Neuronal stem cell (in vitro differentiated cells): ENCODE data around the gene EHMT1. TPM values are rescaled to one million over a fixed set of nuclear protein-coding genes. Genes with fewer than 3 reads are reported as not detected.

ENCODE experiments used
- DNase-seq: peaks from one replicate; pipeline ENCODE4 v3.0.0-alpha.2; 2013; ENCODE audit warnings: low spot score
- H2AFZ ChIP-seq: one replicate; pipeline ENCODE4 v1.6.1; 2013; ENCODE audit warnings: mild to moderate bottlenecking, low read length, inconsistent platforms
- H2AK5ac ChIP-seq: 2 replicates; pipeline ENCODE4 v1.6.1; 2013; ENCODE audit warnings: low read depth, mild to moderate bottlenecking, inconsistent platforms, low read length, moderate library complexity, mixed read lengths
- H2BK120ac ChIP-seq: 2 replicates; pipeline ENCODE4 v1.6.1; 2013; ENCODE audit warnings: low read depth, mild to moderate bottlenecking, inconsistent platforms, low read length, moderate library complexity, mixed read lengths
- H2BK12ac ChIP-seq: one replicate; pipeline ENCODE4 v1.6.1; 2013; ENCODE audit warnings: low read length, inconsistent platforms
- H2BK15ac ChIP-seq: 2 replicates; pipeline ENCODE4 v1.6.1; 2013; ENCODE audit warnings: mild to moderate bottlenecking, low read length, inconsistent platforms, mixed read lengths
- H2BK5ac ChIP-seq: one replicate; pipeline ENCODE4 v1.6.1; 2013; ENCODE audit warnings: inconsistent platforms, mild to moderate bottlenecking, low read length, moderate library complexity
- H3K14ac ChIP-seq: one replicate; pipeline ENCODE4 v1.6.1; 2013; ENCODE audit warnings: low read length, inconsistent platforms
- H3K18ac ChIP-seq: 2 replicates; pipeline ENCODE4 v1.6.1; 2013; ENCODE audit warnings: low read length, inconsistent platforms
- H3K23ac ChIP-seq: 2 replicates; pipeline ENCODE4 v1.6.1; 2013; ENCODE audit warnings: low read depth, mild to moderate bottlenecking, mixed read lengths, low read length, inconsistent platforms; ENCODE audit not compliant: poor library complexity
- H3K27ac ChIP-seq: replicated peaks from 3 replicates; pipeline ENCODE4 v1.5.1; 2013; ENCODE audit warnings: low read length, inconsistent platforms
- H3K27me3 ChIP-seq, 3 experiments: 2 replicates each; pipeline ENCODE4 v1.6.1; 2013; ENCODE audit warnings: low read length in 3 of 3, mild to moderate bottlenecking in 2 of 3, inconsistent platforms in 1 of 3, low read depth in 1 of 3, mixed read lengths in 1 of 3, moderate library complexity in 1 of 3; ENCODE audit not compliant: control insufficient read depth in 3 of 3, insufficient read depth in 3 of 3
- H3K36me3 ChIP-seq, 2 donors: replicated peaks in 1 of 2; 2 replicates each; pipeline ENCODE4 v1.6.1; 2013; ENCODE audit warnings: low read length in 2 of 2; ENCODE audit not compliant: control insufficient read depth in 2 of 2, insufficient read depth in 2 of 2
- H3K4ac ChIP-seq: 2 replicates; pipeline ENCODE4 v1.6.1; 2013; ENCODE audit warnings: inconsistent platforms, mild to moderate bottlenecking, low read length, moderate library complexity
- H3K4me1 ChIP-seq, 2 donors: 1 replicate in 1 of 2; 2 replicates in 1 of 2; pipeline ENCODE4 v1.6.1; 2013; ENCODE audit warnings: low read length in 2 of 2, low read depth in 1 of 2; ENCODE audit not compliant: control insufficient read depth in 2 of 2, insufficient read depth in 1 of 2
- H3K4me2 ChIP-seq: one replicate; pipeline ENCODE4 v1.6.1; 2013; ENCODE audit warnings: mild to moderate bottlenecking, low read length, inconsistent platforms; ENCODE audit not compliant: insufficient read depth, poor library complexity, severe bottlenecking
- H3K4me3 ChIP-seq, 2 donors: 2 replicates each; pipeline ENCODE4 v1.5.1; 2013; ENCODE audit warnings: low read length in 2 of 2, mild to moderate bottlenecking in 2 of 2, inconsistent platforms in 1 of 2, moderate library complexity in 1 of 2
- H3K79me1 ChIP-seq: one replicate; pipeline ENCODE4 v1.6.1; 2013; ENCODE audit warnings: low read depth, mild to moderate bottlenecking, inconsistent platforms, low read length, moderate library complexity
- H3K9ac ChIP-seq: one replicate; pipeline ENCODE4 v1.6.1; 2013; ENCODE audit warnings: mild to moderate bottlenecking, low read depth, low read length, inconsistent platforms; ENCODE audit not compliant: poor library complexity
- H3K9me3 ChIP-seq, 2 donors: replicated peaks in 1 of 2; 2 replicates each; pipeline versions ENCODE3 to v1.6.1; 2013; ENCODE audit warnings: low read length in 2 of 2, mild to moderate bottlenecking in 2 of 2, inconsistent platforms in 1 of 2, low read depth in 1 of 2, mixed read lengths in 1 of 2, moderate library complexity in 1 of 2; ENCODE audit not compliant: control insufficient read depth in 2 of 2, insufficient read depth in 1 of 2
- H4K8ac ChIP-seq: one replicate; pipeline ENCODE4 v1.6.1; 2013; ENCODE audit warnings: low read depth, mild to moderate bottlenecking, inconsistent platforms, low read length, moderate library complexity
- H4K91ac ChIP-seq: one replicate; pipeline ENCODE4 v1.6.1; 2013; ENCODE audit warnings: low read length, low read depth, mild to moderate bottlenecking, inconsistent platforms; ENCODE audit not compliant: poor library complexity
- WGBS, 2 donors: extraction: QIAGEN DNeasy Blood & Tissue Kit; methylation state at CpG; one replicate each; pipeline ENCODE4 v1.1.7; 2013; ENCODE audit warnings: missing lambda C conversion rate in 2 of 2, mixed read lengths in 1 of 2; ENCODE audit not compliant: insufficient read length in 2 of 2, insufficient replicate concordance in 1 of 2; ENCODE audit errors: extremely low coverage in 2 of 2; 5-methylcytosine and 5-hydroxymethylcytosine counted together
- polyA plus RNA-seq, 2 experiments: library from polyadenylated mRNA; stranded (reverse); fragments of 200-250 nt; gene quantifications; one replicate each; pipeline ENCODE4 v1.2.3, GENCODE V29; 2013

The EHMT1 gene
- 50.1 TPM for polyA plus RNA-seq (2013, experiment 1 of 2)
- 50.3 TPM for polyA plus RNA-seq (2013, experiment 2 of 2)

DNA sequence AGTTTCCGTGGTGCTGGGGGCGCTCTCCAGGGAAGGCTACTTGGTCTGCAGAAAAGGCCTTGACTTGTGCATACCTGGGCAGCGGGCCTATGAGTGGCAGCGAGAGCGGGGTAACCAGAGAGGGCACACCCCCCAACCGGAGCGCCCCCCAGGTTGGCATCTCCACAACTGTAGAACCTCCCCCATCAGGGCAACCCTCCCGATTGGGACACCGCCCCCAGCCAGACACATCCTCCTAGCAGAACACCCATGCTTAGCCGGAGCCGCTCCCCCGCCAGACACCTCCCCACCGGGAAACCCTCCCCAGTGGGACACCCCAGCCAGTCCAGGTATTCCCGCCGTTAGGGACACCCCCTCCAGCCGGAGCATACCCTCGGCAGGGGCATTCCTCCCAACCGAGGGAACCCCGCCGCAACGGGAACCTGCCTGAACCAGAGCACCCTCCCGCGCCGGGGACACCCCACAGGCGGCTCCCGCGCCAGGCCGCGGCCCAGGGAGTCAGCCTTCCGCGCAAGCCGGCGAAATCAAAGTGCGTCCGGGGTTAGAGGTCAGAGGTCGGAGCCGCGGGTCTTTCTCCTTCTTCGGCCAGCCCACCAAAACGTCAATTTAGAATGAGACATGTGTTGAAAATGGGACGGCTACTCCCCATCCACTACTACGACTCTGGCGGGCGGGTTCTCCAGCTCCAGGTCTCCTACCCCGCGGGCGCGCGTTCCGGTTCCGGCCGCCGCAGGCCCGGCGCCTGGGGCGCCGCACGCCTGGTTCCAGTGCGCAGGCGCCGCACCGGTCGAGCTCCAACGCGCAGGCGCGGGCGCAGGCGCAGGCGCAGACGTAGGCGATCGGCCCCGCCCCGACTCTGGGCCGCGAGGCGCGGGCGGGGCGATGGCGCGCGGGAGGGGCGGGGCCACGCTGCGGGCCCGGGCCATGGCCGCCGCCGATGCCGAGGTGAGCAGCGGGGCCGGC lies at the start of gene EHMT1:
Gene EHMT1 (plus strand): TSS at position 901 of the 963 bp plus-strand sequence. CDS start 24 bp downstream, at position 925.
- Histone ChIP-seq H3K4ac (peak within 1 kb of the TSS; percentile 42), H3K14ac (peak within 1 kb of the TSS; percentile 87), H2BK120ac (peak within 1 kb of the TSS; percentile 54), H3K4me1 (peaks cover 8 to 13% of the 10 kb centered on the region in 2 donors), H3K4me2 (peak within 1 kb of the TSS; percentile 80), H2BK15ac (peak within 1 kb of the TSS; percentile 90), H2BK12ac (no peak within 1 kb of the TSS), H3K4me3 (peak within 1 kb of the TSS; percentile 87 to 99), H3K23ac (peak within 1 kb of the TSS; percentile 98), H2AFZ (peak within 1 kb of the TSS; percentile 87), H3K18ac (peak within 1 kb of the TSS; percentile 94), H3K9me3 (no peaks in the 10 kb centered on the region), H4K8ac (no peak within 1 kb of the TSS), H3K79me1 (peaks cover 19% of the 10 kb centered on the region), H3K9ac (peak within 1 kb of the TSS; percentile 96), H3K27ac (peak within 1 kb of the TSS; percentile 80), H3K27me3 (no peaks in the 10 kb centered on the region), H4K91ac (peak within 1 kb of the TSS; percentile 32), H3K36me3 (peaks cover 29 to 68% of the 10 kb centered on the region in 2 donors), H2BK5ac (peak within 1 kb of the TSS; percentile 91), H2AK5ac (peak within 1 kb of the TSS; percentile 79)
- WGBS, 2 donors, result no CpG with 5 or more reads among the region's 94 CpGs
- DNase-seq, result peak; percentile 94

DNA sequence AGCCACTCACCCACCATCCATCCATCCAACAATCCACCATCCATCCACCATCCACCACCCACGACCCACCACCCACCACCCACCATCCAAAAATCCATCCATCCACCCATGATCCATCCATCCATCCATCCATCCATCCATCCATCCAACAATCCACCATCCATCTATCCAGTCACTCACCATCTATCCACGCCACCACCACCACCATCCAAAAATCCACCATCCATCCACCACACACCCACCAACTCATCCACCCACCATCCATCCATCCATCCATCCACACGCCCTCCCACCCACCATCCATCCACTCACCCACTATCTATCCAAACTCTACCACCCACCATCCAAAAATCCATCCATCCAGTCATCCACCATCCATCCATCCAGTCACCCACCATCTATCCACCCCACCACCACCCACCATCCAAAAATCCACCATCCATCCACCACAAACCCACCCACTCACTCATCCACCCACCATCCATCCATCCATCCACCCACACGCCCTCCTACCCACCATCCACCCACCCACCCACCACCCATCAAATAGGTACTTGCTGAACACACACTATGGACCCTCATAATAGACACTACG lies 49.1 kb upstream of the EHMT1 start:
- no peak overlapping the region for H3K27ac ChIP-seq
- H4K8ac ChIP-seq, result no peak overlapping the region
- no peaks in the 10 kb centered on the region for H3K4me1 ChIP-seq
- no peak overlapping the region for H3K18ac ChIP-seq
- H3K4ac ChIP-seq, result no peak overlapping the region
- no peak overlapping the region for H2BK15ac ChIP-seq
- no peak overlapping the region for H2AK5ac ChIP-seq
- no peak overlapping the region for H3K4me2 ChIP-seq
- H3K14ac ChIP-seq, result peak overlapping the region; percentile 44
- no peak overlapping the region for H4K91ac ChIP-seq
- H2BK120ac ChIP-seq, result no peak overlapping the region
- H3K9ac ChIP-seq, result no peak overlapping the region
- DNase-seq, result no peak
- H2BK5ac ChIP-seq, result no peak overlapping the region
- WGBS, 2 donors, result 100% methylated on average over 4 of the region's 5 CpGs; no CpG with 5 or more reads in 1 of the 2 donors
- no peaks in the 10 kb centered on the region for H3K27me3 ChIP-seq
- H2BK12ac ChIP-seq, result no peak overlapping the region
- H3K36me3 ChIP-seq, result peaks cover 31 to 45% of the 10 kb centered on the region in 2 donors
- no peak overlapping the region for H2AFZ ChIP-seq
- H3K23ac ChIP-seq, result no peak overlapping the region
- H3K79me1 ChIP-seq, result peaks cover 16% of the 10 kb centered on the region
- H3K4me3 ChIP-seq, result peak overlapping the region in 1 of 2 donors; percentile 33
- H3K9me3 ChIP-seq, result no peaks in the 10 kb centered on the region

DNA sequence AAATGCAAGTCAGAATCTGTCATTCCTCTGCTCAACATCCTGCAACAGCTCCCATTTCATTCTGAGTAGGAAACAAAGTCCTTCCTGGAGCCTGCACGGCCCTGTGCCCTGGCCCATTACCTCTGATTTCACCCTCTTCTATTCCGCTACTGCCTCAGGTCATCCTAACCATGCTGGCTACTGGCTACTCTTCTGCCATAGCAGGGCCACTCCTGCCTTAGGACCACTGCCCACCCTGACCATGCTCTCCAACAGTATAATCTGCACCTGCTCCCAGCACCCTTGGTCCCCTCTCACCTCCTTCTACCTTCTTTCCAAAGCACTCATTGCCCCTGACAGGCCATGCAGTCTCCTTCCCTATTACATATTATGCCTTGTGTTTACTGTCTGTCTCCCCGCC lies 48.2 kb upstream of the EHMT1 start:
- Histone ChIP-seq H2BK15ac (no peak overlapping the region), H3K4ac (no peak overlapping the region), H3K9ac (no peak overlapping the region), H4K8ac (no peak overlapping the region), H2BK120ac (no peak overlapping the region), H3K4me3 (no peak overlapping the region), H3K18ac (no peak overlapping the region), H3K9me3 (no peaks in the 10 kb centered on the region), H2AFZ (no peak overlapping the region), H2BK5ac (no peak overlapping the region), H3K27me3 (no peaks in the 10 kb centered on the region), H3K27ac (no peak overlapping the region), H2BK12ac (no peak overlapping the region), H3K36me3 (peaks cover 36 to 50% of the 10 kb centered on the region in 2 donors), H3K14ac (no peak overlapping the region), H2AK5ac (no peak overlapping the region), H3K79me1 (peaks cover 18% of the 10 kb centered on the region), H3K4me2 (no peak overlapping the region), H3K23ac (no peak overlapping the region), H4K91ac (no peak overlapping the region), H3K4me1 (no peaks in the 10 kb centered on the region)
- no peak for DNase-seq
- WGBS, 2 donors, result no CpG with 5 or more reads among the region's 3 CpGs

DNA sequence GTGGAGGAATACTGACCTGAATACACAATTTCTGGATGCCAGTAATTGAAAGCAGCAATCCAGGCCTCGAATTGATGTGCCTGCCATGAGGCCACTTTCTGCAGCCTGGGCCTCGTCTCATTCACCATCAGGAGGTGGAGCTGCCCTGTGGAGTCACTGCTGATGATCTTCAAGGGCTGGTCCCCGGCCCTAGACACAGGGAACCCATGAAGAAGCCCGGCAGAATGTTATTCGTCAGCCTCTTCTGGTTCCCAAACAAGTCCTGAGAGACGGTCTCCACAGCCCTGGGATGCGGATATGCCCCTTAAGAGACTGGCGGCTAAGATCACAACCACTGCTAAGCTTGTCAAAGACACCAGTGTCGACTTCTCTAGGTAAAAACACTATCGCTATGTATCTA lies 44.6 kb upstream of the EHMT1 start:
- Histone ChIP-seq H3K23ac (no peak overlapping the region), H4K8ac (no peak overlapping the region), H3K4me2 (no peak overlapping the region), H3K4me3 (no peak overlapping the region), H3K36me3 (peaks cover 39 to 61% of the 10 kb centered on the region in 2 donors), H3K9me3 (no peaks in the 10 kb centered on the region), H3K4ac (no peak overlapping the region), H3K4me1 (peaks cover 6 to 8% of the 10 kb centered on the region in 2 donors), H2BK15ac (no peak overlapping the region), H2AK5ac (no peak overlapping the region), H2AFZ (no peak overlapping the region), H4K91ac (no peak overlapping the region), H3K27ac (no peak overlapping the region), H3K14ac (no peak overlapping the region), H2BK12ac (no peak overlapping the region), H3K27me3 (no peaks in the 10 kb centered on the region), H2BK5ac (no peak overlapping the region), H2BK120ac (no peak overlapping the region), H3K18ac (no peak overlapping the region), H3K79me1 (peaks cover 18% of the 10 kb centered on the region), H3K9ac (no peak overlapping the region)
- no peak for DNase-seq
- WGBS, 2 donors, result no CpG with 5 or more reads among the region's 10 CpGs
